Loucy (cell line): ENCODE results near the gene CFAP77.

Experiments
- H2AFZ ChIP-seq: fragments of 200-600 bp; sonication (generic); 2 replicates; pipeline ENCODE4 v1.6.0; 2016; ENCODE audit warnings: antibody characterized with exemption, mild to moderate bottlenecking, low read length, moderate library complexity
- H3F3A ChIP-seq: fragments of 200-600 bp; 2 replicates; pipeline ENCODE4 v1.6.0; 2016; ENCODE audit warnings: antibody characterized with exemption, low read depth, mild to moderate bottlenecking
- H3K27me3 ChIP-seq: fragments of 200-600 bp; sonication (generic); 2 replicates; pipeline ENCODE4 v1.6.1; 2014; ENCODE audit warnings: low read length, mild to moderate bottlenecking; ENCODE audit not compliant: insufficient read depth, poor library complexity, severe bottlenecking
- H3K36me3 ChIP-seq: fragments of 200-600 bp; sonication (generic); 2 replicates; pipeline ENCODE4 v1.6.1; 2016; ENCODE audit warnings: low read length; ENCODE audit not compliant: insufficient read depth
- H3K4me1 ChIP-seq: fragments of 200-600 bp; sonication (generic); 2 replicates; pipeline ENCODE4 v1.5.1; 2014; ENCODE audit warnings: low read length, mild to moderate bottlenecking; ENCODE audit not compliant: insufficient read depth, poor library complexity, severe bottlenecking
- H3K4me2 ChIP-seq: fragments of 200-600 bp; sonication (generic); 2 replicates; pipeline ENCODE4 v1.6.0; 2014; ENCODE audit warnings: antibody characterized with exemption, low read length, low read depth, mild to moderate bottlenecking; ENCODE audit not compliant: poor library complexity, severe bottlenecking
- H3K4me3 ChIP-seq: fragments of 200-600 bp; sonication (generic); 2 replicates; pipeline ENCODE4 v1.5.1; 2014; ENCODE audit warnings: low read length, mild to moderate bottlenecking, mixed read lengths; ENCODE audit not compliant: poor library complexity, severe bottlenecking
- H3K79me2 ChIP-seq: fragments of 200-600 bp; sonication (generic); 2 replicates; pipeline ENCODE4 v1.6.1; 2014; ENCODE audit warnings: low read length; ENCODE audit not compliant: insufficient read depth
- H3K9ac ChIP-seq: fragments of 200-600 bp; sonication (generic); 2 replicates; pipeline ENCODE4 v1.6.0; 2014; ENCODE audit warnings: mild to moderate bottlenecking, low read depth, low read length, moderate library complexity; ENCODE audit not compliant: poor library complexity, severe bottlenecking
- H3K9me2 ChIP-seq: fragments of 200-600 bp; sonication (generic); replicated peaks from 2 replicates; pipeline ENCODE4 v1.6.1; 2016; ENCODE audit warnings: low read depth, low read length, mixed read lengths
- H3K9me3 ChIP-seq: fragments of 200-600 bp; sonication (generic); 2 replicates; pipeline ENCODE4 v1.6.1; 2014; ENCODE audit warnings: mild to moderate bottlenecking, antibody characterized with exemption, low read length, low read depth; ENCODE audit not compliant: insufficient read depth
- H4K20me1 ChIP-seq: fragments of 200-600 bp; sonication (generic); 2 replicates; pipeline ENCODE4 v1.6.0; 2014; ENCODE audit warnings: antibody characterized with exemption, low read length, mild to moderate bottlenecking; ENCODE audit not compliant: insufficient read depth, poor library complexity, severe bottlenecking
- EZH2phosphoT487 ChIP-seq: fragments of 200-600 bp; IDR thresholded peaks from 2 replicates; pipeline ENCODE4 v1.6.1; 2018; ENCODE audit warnings: antibody characterized with exemption, mild to moderate bottlenecking, moderate library complexity, borderline replicate concordance
- TF ChIP-seq, protein P1 (sequence below): fragments of 200-600 bp; sonication (generic); conservative IDR thresholded peaks from 2 replicates; pipeline ENCODE4 v1.5.1; 2014; ENCODE audit warnings: mild to moderate bottlenecking, antibody characterized with exemption, low read length

The CFAP77 gene

DNA sequence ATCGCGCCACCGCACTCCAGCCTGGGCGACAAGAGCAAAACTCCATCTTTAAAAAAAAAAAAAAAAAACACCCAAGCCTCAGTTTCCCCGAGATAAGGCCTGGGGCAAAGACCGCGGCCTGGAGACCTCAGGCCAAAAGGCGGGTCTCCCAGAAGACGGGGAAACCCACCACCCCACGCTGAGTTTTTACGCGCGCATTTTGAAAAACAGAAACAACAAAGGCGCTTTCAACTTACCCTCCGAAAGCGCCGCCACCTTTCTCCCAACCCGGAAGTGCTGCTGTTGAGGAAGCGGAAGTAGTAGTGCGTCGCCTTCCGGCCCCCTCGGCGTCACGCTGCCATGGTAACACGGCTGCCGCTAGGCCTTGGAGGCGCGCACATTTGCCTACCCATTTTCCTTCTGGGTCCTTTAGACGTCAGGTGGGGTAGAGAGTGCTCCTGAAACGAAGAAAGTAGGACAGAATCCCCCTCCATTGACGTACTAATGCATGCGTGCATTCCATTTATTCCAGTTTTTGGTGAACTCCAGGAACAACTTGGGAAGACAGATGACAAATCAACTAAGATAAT, 3.4 kb upstream of the CFAP77 start, which contains the start of gene TTF1:
Gene TTF1, minus strand, starts transcription at position 287 of the 569 bp plus-strand sequence. CDS start 4,019 bp downstream, outside the sequence.
- TF ChIP-seq, protein P1, sequence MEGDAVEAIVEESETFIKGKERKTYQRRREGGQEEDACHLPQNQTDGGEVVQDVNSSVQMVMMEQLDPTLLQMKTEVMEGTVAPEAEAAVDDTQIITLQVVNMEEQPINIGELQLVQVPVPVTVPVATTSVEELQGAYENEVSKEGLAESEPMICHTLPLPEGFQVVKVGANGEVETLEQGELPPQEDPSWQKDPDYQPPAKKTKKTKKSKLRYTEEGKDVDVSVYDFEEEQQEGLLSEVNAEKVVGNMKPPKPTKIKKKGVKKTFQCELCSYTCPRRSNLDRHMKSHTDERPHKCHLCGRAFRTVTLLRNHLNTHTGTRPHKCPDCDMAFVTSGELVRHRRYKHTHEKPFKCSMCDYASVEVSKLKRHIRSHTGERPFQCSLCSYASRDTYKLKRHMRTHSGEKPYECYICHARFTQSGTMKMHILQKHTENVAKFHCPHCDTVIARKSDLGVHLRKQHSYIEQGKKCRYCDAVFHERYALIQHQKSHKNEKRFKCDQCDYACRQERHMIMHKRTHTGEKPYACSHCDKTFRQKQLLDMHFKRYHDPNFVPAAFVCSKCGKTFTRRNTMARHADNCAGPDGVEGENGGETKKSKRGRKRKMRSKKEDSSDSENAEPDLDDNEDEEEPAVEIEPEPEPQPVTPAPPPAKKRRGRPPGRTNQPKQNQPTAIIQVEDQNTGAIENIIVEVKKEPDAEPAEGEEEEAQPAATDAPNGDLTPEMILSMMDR, result no peak
- no peak for TF ChIP-seq EZH2phosphoT487
- peaks cover 9% of the 10 kb centered on the region for H3F3A ChIP-seq
- peaks cover 30% of the 10 kb centered on the region for H4K20me1 ChIP-seq
- H3K4me3 ChIP-seq, result peak within 1 kb of the TSS; percentile 100
- no peak within 1 kb of the TSS for H2AFZ ChIP-seq
- H3K27me3 ChIP-seq, result peaks cover 7% of the 10 kb centered on the region
- H3K79me2 ChIP-seq, result peaks cover 41% of the 10 kb centered on the region
- H3K4me1 ChIP-seq, result peaks cover 39% of the 10 kb centered on the region
- no peaks in the 10 kb centered on the region for H3K9me2 ChIP-seq
- H3K4me2 ChIP-seq, result peak within 1 kb of the TSS; percentile 100
- no peaks in the 10 kb centered on the region for H3K9me3 ChIP-seq
- H3K36me3 ChIP-seq, result peaks cover 15% of the 10 kb centered on the region
- peak within 1 kb of the TSS; percentile 96 for H3K9ac ChIP-seq

- peaks cover 10% of the 10 kb centered on the region for H3K36me3 ChIP-seq
- no peaks in the 10 kb centered on the region for H3K9me2 ChIP-seq
- H3K4me3 ChIP-seq, result peak overlapping the region; percentile 100
- H2AFZ ChIP-seq, result no peak overlapping the region
- H3K4me1 ChIP-seq, result peaks cover 36% of the 10 kb centered on the region
- peak overlapping the region; percentile 100 for H3K4me2 ChIP-seq
- H3F3A ChIP-seq, result peaks cover 9% of the 10 kb centered on the region
- no peaks in the 10 kb centered on the region for H3K9me3 ChIP-seq
- TF ChIP-seq, protein P1, result no peak
- no peak for TF ChIP-seq EZH2phosphoT487
- peaks cover 36% of the 10 kb centered on the region for H3K79me2 ChIP-seq
- H3K9ac ChIP-seq, result peak overlapping the region; percentile 96
- H4K20me1 ChIP-seq, result peaks cover 24% of the 10 kb centered on the region
- peaks cover 7% of the 10 kb centered on the region for H3K27me3 ChIP-seq
Observed at GRCh38 chr9:132407196-132407595, 2.8 kb upstream of the CFAP77 start.

GRCh38 chr9:132408521-132408920, 1.5 kb upstream of the CFAP77 start:
- Histone ChIP-seq H3K9me3 (no peaks in the 10 kb centered on the region), H4K20me1 (peaks cover 14% of the 10 kb centered on the region), H3K27me3 (peaks cover 7% of the 10 kb centered on the region), H3K4me1 (peaks cover 26% of the 10 kb centered on the region), H3K9me2 (no peaks in the 10 kb centered on the region), H2AFZ (no peak overlapping the region), H3K79me2 (peaks cover 23% of the 10 kb centered on the region), H3K4me3 (no peak overlapping the region), H3K36me3 (no peaks in the 10 kb centered on the region), H3F3A (peaks cover 9% of the 10 kb centered on the region), H3K4me2 (no peak overlapping the region), H3K9ac (no peak overlapping the region)
- TF ChIP-seq, protein P1, result no peak
- no peak for TF ChIP-seq EZH2phosphoT487
